Activated CD4-positive, alpha-beta T cell treated with anti-CD3 and anti-CD28 coated beads, Interleukin-2, amount 50 U/mL, for 48 hours (primary cell): Measurements from ENCODE around the gene FAHD1.
"Not testable (repeated sequence)": the region's sequence is repeated elsewhere in the genome, so short reads cannot be mapped to it uniquely, and the experiment has no call there.

Experiments
- DNase-seq, 2 experiments: peaks; one replicate each; pipeline ENCODE4 v3.0.0-alpha.2; 2020

The FAHD1 gene

DNA sequence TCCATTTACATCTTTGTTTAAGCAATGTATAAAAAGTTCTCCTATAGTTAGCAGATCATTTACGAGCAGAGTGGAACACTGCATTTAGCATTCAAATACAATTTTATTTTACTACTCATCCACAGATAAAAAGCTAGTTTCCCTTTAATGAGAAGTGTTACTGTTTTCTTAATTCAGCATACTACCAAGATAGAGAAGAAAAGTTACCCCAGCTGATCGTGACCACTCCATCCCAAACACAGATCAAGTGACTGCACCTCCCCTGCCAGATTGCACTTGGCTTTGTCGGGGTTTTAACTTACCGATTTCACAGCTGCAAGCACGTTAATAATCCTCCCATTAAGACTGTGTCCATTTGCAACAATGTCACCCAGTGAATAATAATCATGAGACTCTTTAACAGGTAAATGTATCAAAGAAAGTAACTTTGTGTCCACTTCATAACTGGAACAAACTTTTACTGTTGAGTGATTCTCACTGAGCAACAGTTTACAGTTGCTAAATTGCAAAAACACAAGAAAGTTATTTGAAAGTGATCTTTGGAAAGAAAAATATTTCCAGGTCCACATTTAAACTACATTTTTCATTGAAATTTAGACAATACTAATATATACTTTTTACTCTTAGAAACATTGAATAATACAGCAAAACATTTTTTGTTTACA lies 30.6 kb downstream of the FAHD1 start:
- no peak for DNase-seq

DNA sequence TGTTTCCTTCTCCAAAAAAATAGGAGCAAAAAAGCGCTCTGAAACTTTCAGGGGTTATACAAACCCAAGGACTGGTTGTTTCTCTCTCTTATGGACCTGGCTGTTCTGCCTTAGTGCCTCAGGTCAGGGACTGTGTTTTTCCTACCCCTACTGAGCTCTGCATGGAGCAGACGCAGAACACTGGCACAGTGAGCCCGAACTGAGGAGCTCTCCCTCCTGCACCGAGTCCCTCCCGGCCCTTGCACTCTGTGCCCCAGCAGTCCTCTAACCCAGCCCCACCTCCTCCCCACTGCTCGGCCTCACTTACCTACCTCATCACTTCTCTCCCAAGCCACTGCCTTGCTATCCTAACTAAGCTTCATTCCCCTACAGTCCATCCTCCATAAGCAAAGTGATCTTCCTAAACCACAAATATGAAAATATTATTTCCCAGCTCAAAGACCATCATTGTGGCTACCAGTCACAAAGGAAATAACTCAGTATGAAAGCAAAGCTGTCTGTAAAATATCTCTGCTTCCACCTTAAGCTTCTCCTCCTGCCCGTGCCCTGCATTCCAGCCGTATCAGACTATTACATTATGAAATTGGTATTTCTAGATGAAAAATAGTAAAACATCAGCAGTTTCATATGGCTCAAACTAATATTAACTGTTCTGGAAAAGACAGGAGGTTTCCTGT lies 31.3 kb downstream of the FAHD1 start:
- DNase-seq = no peak

DNA sequence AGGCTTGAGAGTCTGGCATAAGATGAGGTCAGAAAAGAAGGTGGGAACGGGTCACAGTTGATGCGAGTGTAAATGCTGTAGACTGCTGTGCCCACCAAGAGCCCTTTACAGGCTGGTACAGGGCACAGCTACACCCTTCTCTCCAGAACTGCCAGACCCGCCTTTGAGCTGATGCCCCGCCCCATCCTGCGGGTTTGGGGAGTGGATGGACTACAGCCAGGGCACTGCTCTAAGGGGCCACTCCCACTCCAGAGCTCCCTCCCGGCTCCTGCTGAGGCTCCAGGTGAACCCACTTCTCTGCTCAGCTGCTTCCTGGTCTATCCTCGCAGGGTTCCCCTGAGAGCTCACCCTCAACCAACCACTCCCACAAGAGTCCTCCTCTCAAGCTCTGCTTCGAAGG lies 32.6 kb downstream of the FAHD1 start:
- DNase-seq = no peak

DNA sequence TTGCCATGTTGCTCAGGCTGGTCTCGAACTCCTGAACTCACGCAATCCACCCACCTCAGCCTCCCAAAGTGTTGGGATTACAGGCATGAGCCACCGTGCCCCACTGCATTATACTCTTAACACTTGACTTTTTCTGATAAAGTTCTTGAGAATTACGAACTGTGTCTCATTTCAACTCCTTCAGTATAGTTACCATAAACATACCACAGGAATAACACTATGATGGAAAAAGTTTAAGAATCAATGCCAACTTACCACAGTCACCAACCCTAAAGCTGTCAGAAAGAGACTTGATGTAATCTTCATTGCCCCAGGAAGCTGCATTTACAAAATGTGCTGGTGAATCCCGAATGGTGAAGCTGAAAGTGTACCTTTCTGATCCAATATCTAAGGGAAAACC lies 34.7 kb downstream of the FAHD1 start:
- DNase-seq = no peak

DNA sequence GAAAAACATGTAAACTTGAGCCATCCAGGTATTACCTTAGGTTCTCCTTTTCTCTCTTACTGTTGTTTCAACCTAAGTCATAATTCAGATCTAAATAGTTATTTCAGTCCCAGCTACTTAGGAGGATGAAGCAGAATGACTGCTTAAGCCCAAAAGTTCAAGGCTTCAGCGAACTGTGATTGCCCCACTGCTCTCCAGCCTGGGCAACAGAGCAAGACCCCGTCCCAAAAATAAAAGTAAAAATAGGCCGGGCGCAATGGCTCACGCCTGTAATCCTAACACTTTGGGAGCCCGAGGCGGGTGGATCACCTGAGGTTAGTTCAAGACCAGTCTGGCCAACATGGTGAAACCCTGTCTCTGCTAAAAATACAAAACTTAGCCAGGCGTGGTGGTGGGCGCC lies 35.4 kb downstream of the FAHD1 start:
- no peak for DNase-seq

DNA sequence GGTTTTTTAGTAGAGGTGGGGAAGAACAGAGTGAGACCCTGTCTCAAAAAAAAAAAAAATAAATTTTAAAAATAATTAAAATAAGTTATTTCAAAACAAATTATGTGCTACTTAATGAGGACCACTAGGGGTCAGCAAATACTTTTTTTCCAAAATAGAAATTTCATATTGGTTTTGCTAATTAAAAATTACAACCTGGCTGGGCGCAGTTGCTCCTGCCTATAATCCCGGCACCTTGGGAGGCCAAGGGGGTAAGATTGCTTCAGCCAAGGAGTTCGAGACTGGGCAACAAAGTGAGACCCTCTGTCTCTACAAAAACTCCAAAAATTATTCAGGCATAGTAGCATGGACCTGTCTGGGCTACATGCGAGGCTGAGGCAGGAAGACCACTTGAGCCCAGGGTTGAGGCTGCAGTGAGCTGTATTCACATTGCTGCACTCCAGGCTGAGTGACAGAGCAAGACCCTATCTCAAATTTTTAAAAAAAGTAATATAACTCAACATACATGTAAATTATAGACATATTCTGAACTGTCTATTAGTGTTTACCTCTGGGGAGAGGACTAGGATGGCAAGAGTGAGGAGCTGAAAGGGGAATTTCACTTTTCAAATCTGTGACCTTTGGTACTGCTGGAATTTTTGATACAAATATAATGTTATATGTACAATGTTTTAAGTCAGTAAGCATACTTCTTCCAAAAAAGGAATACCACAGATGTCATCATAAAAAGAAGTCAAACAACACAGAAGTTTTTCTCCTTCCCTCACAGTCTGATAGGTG lies 36.9 kb downstream of the FAHD1 start:
- DNase-seq = peak in 1 of 2 experiments; percentile 4

DNA sequence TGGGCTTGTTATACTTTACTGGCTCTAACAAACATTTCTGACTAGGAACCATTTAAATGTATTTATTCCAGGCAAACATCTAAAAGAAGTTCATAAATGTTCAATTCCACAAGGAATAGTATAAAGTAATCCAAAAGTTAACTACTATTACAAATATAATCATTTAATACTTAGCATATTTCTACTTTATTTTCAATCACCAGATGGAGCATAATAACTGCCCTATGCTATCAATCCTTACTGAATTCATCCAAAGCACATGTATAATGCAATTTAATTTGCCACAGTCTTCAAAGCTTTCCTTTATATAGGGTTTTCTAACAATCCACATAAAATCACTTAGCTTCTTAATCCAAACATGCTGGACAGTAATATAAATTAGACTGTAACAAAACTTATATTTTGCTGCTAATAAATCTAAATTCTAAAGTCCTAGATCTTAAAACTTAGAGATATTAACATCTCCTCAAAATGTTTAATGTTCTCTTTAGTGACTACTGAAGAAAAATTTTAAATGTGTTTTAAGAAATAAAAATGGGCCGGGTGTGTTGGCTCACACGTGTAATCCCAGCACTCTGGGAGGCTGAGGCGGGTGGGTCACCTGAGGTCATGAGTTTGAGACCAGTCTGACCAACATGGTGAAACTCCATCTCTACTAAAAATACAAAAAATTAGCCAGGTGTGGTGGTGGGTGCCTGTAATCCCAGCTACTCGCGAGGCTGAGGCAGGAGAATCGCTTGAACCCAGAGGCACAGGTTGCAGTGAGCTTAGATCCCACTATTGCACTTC lies 39.1 kb downstream of the FAHD1 start:
- no peak for DNase-seq

DNA sequence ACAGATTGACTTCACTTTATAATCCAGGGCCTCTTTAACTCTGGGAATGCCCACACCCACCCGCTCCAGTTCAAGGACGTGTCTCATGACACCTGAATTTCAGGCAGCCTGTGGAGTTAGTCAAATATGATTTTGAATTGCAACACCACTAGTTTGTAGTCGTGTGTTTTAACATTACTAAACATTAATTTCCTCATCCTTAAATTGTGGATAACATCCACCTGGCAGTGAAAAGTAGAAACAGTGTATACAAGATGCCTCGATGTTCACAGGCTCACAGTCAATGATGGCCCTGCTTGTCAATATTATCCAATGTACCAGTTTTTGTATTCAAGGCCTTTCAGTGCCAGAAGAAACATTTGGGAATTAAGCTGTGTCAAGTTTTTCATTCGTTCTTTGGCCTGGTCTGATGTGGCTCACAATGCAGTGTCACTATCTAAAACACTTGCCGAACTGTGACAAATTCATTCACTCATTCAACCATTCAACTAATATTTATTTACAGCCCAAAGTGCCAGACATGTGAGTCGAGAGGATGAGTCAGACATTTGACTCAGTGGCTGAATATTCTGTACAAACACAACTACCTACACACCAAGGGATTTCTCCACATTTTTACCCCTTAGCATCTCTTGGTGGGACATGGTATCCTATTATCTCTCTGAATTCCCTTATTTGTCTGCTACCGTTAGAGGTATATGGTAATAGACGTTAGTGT lies 43.5 kb downstream of the FAHD1 start:
- no peak for DNase-seq

DNA sequence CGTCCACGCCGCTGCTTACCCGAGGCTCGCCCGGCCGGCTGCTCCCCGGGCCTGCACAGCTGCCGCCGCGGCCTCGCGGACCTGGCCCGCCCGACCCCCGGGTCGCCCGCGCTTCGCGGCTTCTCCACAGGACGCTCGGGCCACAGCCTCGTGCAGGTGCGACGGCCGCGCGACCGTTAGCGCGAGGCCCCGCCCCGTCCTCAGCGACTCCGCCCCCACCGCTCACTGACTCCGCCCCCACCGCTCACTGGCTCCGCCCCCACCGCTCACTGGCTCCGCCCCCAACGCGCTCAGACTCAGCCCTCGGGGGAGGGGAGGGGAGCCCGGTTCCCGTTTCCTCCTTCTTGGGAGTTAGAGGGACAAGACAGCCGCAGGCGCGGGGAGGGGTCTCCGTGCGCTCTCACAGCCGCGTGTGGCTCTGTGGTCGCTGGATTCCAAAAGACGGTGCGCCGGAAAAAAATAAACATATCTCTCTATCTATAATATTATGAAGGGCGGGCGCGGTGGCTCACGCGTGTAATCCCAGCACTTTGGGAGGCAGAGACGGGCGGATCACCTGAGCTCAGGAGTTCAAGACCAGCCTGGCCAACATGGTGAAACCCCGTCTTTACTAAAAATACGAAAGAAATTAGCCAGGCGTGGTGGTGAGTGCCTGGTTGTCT lies 45.1 kb downstream of the FAHD1 start, which contains the start of gene MEIOB:
MEIOB (minus strand) TSS at position 191 of the 662 bp plus-strand sequence. CDS start 3,989 bp downstream, outside the sequence.
- peak in 1 of 2 experiments; percentile 40 for DNase-seq

DNA sequence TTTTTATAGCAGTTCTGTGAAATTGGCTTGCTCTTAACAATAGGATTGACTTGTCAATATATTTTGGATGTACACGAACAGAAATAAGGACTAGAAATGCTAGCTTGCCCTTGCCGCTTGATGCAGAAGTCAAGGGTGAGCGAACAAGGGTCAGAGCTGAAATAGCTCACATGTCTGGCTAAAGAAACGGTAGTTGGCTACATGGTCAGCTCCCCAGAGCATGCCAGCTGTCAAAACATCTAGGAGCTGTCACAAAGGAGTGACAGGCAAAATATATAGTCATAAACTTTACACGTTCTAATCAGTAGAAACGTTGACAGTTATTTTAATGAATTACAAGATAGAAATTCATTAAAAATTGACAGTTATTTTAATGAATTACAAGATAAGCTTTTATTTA lies 47.8 kb downstream of the FAHD1 start:
- DNase-seq = no peak

DNA sequence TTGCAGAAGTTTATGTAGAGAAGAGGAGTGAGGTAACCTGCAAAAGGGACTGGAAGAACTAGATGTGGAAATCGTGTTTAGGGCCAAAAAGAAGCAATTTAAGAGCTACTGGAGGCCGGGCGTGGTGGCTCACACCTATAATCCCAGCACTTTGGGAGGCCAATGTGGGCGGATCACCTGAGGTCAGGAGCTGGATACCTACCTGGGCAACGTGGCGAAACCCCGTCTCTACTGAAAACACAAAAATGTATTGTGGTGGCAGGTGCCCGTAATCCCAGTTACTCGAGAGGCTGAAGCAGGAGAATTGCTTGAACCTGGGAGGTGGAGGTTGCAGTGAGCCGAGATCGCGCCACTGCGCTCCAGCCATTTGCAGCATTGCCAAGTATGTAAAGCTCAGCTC lies 49.1 kb downstream of the FAHD1 start:
- not testable (repeated sequence) for DNase-seq

DNA sequence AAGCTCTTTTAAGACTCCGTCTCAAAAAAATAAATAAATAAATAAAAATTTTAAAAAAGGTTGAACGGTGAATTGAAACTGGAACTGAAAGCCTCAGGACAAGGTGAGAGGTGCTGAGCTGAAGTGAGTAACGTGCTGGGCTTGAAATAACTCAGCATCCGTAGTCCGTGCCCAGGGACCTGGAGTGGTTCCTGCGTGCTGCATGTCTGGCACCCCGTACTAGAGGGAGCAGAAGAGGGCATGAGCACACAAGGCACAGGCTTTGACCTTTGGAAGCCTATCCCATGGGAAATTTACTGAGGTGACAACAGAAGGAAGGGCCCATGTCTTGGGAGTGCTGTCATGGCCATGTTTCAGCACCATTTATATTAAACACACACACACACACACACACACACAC lies 49.5 kb downstream of the FAHD1 start:
- DNase-seq = peak in 1 of 2 experiments; percentile 8

DNA sequence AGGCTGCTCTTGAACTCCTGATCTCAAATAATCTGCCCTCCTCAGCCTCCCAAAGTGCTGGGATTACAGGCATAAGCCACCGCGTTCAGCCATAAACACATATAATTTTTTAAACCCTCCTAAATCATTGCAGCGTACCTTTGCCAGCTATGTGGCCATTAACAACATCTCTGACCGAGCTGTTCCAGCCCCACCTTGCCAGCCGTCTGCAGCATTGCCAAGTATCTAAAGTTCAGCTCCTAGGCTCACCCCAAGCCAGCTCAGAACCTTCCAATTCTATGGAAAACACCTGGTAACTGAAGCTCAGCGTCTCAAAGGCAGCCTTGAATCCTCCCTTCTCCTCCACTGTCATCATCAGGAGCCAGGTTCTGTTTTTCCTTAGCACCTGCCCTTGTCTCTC lies 50.1 kb downstream of the FAHD1 start:
- DNase-seq = no peak

DNA sequence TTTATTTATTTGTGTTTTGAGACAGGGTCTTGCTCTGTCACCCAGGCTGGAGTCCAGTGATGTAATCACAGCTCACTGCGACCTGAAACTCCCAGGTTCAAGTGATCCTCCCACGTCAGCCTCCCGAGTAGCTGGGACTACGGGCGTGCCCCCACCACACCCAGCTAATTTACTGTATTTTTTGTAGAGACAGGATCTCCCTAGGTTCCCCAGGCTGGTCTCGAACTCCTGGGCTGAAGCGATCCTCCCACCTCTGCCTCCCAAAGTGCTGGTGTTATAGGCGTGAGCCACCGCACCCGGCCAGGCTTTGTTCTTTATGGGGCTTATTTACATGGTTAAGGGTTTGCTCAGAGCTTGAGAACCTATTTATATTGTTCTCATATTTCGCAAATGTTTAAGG lies 50.8 kb downstream of the FAHD1 start:
- DNase-seq = no peak

DNA sequence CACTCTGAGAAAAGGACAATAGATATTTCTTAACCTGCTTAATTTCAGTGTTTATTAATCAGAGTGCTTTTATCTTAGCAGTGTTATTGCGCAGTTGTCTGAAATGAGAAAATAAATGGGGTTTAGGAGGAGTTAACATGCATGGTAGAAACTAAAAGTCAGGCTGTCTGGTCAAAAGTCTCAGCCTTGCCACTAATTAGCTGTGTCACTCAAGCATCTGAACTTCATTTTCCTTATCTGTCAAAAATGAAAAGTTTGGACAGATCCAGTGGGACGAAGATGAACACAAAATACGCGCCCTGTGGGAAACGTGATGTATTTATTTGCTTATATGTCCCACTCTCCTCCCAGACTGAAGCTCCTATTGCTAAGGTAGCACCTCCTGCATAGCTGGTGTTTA lies 51.2 kb downstream of the FAHD1 start:
- DNase-seq = no peak
